GM15510 (cell line): Measurements from ENCODE around the gene CAVIN2.

Experiments
- POLR2A ChIP-seq: IDR thresholded peaks from 3 replicates; pipeline ENCODE4 v1.6.1; 2011; ENCODE audit warnings: borderline replicate concordance; ENCODE audit not compliant: insufficient read length; ENCODE audit errors: extremely low read depth

CAVIN2 gene

GRCh38 chr2:191800874-191801273 is 46.0 kb downstream of the CAVIN2 start:
- TF ChIP-seq POLR2A, result no peak

- no peak for TF ChIP-seq POLR2A
Measured at GRCh38 chr2:191799526-191799925, 47.4 kb downstream of the CAVIN2 start.

- no peak for TF ChIP-seq POLR2A
Measured at GRCh38 chr2:191797942-191798876, 48.7 kb downstream of the CAVIN2 start.

GRCh38 chr2:191797500-191797899 is 49.4 kb downstream of the CAVIN2 start:
- TF ChIP-seq POLR2A, result no peak

- TF ChIP-seq POLR2A, result no peak
Measured at GRCh38 chr2:191795715-191796114, 51.2 kb downstream of the CAVIN2 start.

GRCh38 chr2:191791953-191792560 is 54.8 kb downstream of the CAVIN2 start:
- TF ChIP-seq POLR2A, result no peak

GRCh38 chr2:191790737-191791136 is 56.2 kb downstream of the CAVIN2 start:
- no peak for TF ChIP-seq POLR2A

GRCh38 chr2:191789796-191790195 is 57.1 kb downstream of the CAVIN2 start:
- TF ChIP-seq POLR2A, result no peak

- no peak for TF ChIP-seq POLR2A
Measured at GRCh38 chr2:191786694-191787093, 60.2 kb downstream of the CAVIN2 start.
